H9 (cell line): ENCODE results near the gene HOXC11. TPM values are rescaled to one million over a fixed set of nuclear protein-coding genes. Genes with fewer than 3 reads are reported as not detected.

Experiments
- DNase-seq: peaks from one replicate; pipeline ENCODE4 v3.0.0-alpha.2; 2017
- H2AFZ ChIP-seq: one replicate; pipeline ENCODE4 v1.6.1; 2013; ENCODE audit warnings: mild to moderate bottlenecking, low read length, control low read depth, moderate library complexity
- H2AK5ac ChIP-seq: 2 replicates; pipeline ENCODE4 v1.6.1; 2013; ENCODE audit warnings: low read length, control low read depth, mixed read lengths; ENCODE audit not compliant: insufficient read length
- H2BK120ac ChIP-seq: one replicate; pipeline ENCODE4 v1.6.1; 2013; ENCODE audit warnings: low read depth, mild to moderate bottlenecking, low read length, control low read depth, inconsistent platforms; ENCODE audit not compliant: poor library complexity, severe bottlenecking
- H2BK12ac ChIP-seq: 2 replicates; pipeline ENCODE4 v1.6.1; 2013; ENCODE audit warnings: low read length, control low read depth, mixed read lengths, low read depth; ENCODE audit not compliant: insufficient read length
- H2BK15ac ChIP-seq: 2 replicates; pipeline ENCODE4 v1.6.1; 2013; ENCODE audit warnings: low read depth, low read length, control low read depth
- H2BK20ac ChIP-seq: one replicate; pipeline ENCODE4 v1.6.1; 2013; ENCODE audit warnings: low read depth, mild to moderate bottlenecking, low read length, control low read depth, inconsistent platforms; ENCODE audit not compliant: poor library complexity, severe bottlenecking
- H2BK5ac ChIP-seq: 2 replicates; pipeline ENCODE4 v1.6.1; 2013; ENCODE audit warnings: low read length, control low read depth, mixed read lengths; ENCODE audit not compliant: insufficient read length
- H3K14ac ChIP-seq: 2 replicates; pipeline ENCODE4 v1.6.1; 2013; ENCODE audit warnings: low read length, control low read depth; ENCODE audit not compliant: insufficient read depth
- H3K18ac ChIP-seq: 2 replicates; pipeline ENCODE4 v1.6.1; 2013; ENCODE audit warnings: low read depth, mild to moderate bottlenecking, mixed read lengths, low read length, control low read depth; ENCODE audit not compliant: insufficient read length
- H3K23ac ChIP-seq: 2 replicates; pipeline ENCODE4 v1.6.1; 2013; ENCODE audit warnings: low read length, control low read depth, mixed read lengths, low read depth; ENCODE audit not compliant: insufficient read length
- H3K23me2 ChIP-seq: 2 replicates; pipeline ENCODE4 v1.6.1; 2013; ENCODE audit warnings: low read depth, mild to moderate bottlenecking, mixed read lengths, low read length, control low read depth; ENCODE audit not compliant: insufficient read length, poor library complexity, severe bottlenecking
- H3K27ac ChIP-seq: 2 replicates; pipeline ENCODE4 v1.5.1; 2013; ENCODE audit warnings: low read length, control low read depth, mixed read lengths, low read depth; ENCODE audit not compliant: insufficient read length
- H3K27me3 ChIP-seq: 2 replicates; pipeline ENCODE4 v1.6.1; 2013; ENCODE audit warnings: low read length, control low read depth, inconsistent platforms; ENCODE audit not compliant: insufficient read depth
- H3K4ac ChIP-seq: 2 replicates; pipeline ENCODE4 v1.6.1; 2013; ENCODE audit warnings: low read depth, mild to moderate bottlenecking, control low read depth, inconsistent platforms, low read length, moderate library complexity
- H3K4me1 ChIP-seq: 2 replicates; pipeline ENCODE4 v1.6.1; 2013; ENCODE audit warnings: low read length, control low read depth, inconsistent platforms; ENCODE audit not compliant: insufficient read depth
- H3K4me2 ChIP-seq: 2 replicates; pipeline ENCODE4 v1.6.1; 2013; ENCODE audit warnings: low read length, control low read depth, mixed read lengths; ENCODE audit not compliant: insufficient read length, insufficient read depth
- H3K56ac ChIP-seq: 2 replicates; pipeline ENCODE4 v1.6.1; 2013; ENCODE audit warnings: low read depth, mild to moderate bottlenecking, mixed read lengths, low read length, control low read depth; ENCODE audit not compliant: insufficient read length
- H3K79me1 ChIP-seq: 2 replicates; pipeline ENCODE4 v1.6.1; 2013; ENCODE audit warnings: low read depth, mild to moderate bottlenecking, moderate library complexity, low read length, control low read depth, inconsistent platforms; ENCODE audit not compliant: insufficient read depth, poor library complexity, severe bottlenecking
- H3K79me2 ChIP-seq: 2 replicates; pipeline ENCODE4 v1.6.1; 2013; ENCODE audit warnings: low read length, control low read depth, inconsistent platforms; ENCODE audit not compliant: insufficient read depth
- H3K9ac ChIP-seq: 2 replicates; pipeline ENCODE4 v1.6.1; 2013; ENCODE audit warnings: low read length, control low read depth, mixed read lengths; ENCODE audit not compliant: insufficient read length; ENCODE audit errors: extremely low read depth
- H3K9me3 ChIP-seq: one replicate; pipeline ENCODE4 v1.6.1; 2013; ENCODE audit warnings: low read depth, low read length, inconsistent platforms; ENCODE audit not compliant: control insufficient read depth
- H3T11ph ChIP-seq: one replicate; pipeline ENCODE4 v1.6.1; 2013; ENCODE audit warnings: mild to moderate bottlenecking, low read length, control low read depth, inconsistent platforms
- H4K20me1 ChIP-seq: one replicate; pipeline ENCODE4 v1.6.1; 2013; ENCODE audit not compliant: control insufficient read depth, insufficient read length, insufficient read depth
- H4K5ac ChIP-seq: 2 replicates; pipeline ENCODE4 v1.6.1; 2013; ENCODE audit warnings: low read depth, mild to moderate bottlenecking, mixed read lengths, low read length, control low read depth; ENCODE audit not compliant: insufficient read length
- H4K8ac ChIP-seq: replicated peaks from 2 replicates; pipeline ENCODE4 v1.6.1; 2013; ENCODE audit warnings: low read length, control low read depth, mixed read lengths, low read depth; ENCODE audit not compliant: insufficient read length
- H4K91ac ChIP-seq: 2 replicates; pipeline ENCODE4 v1.6.1; 2013; ENCODE audit warnings: low read depth, mild to moderate bottlenecking, moderate library complexity, mixed read lengths, low read length, control low read depth; ENCODE audit not compliant: insufficient read length
- H3K27ac Mint-ChIP-seq, 3 experiments: 2 replicates in 2 of 3; 3 replicates in 1 of 3; pipeline ENCODE4 v1.8.0; 2020 to 2021; ENCODE audit warnings: mixed read lengths in 3 of 3, mild to moderate bottlenecking in 1 of 3, moderate library complexity in 1 of 3
- H3K27me3 Mint-ChIP-seq: 2 replicates; pipeline ENCODE4 v1.8.0; 2021; ENCODE audit warnings: low read depth, mild to moderate bottlenecking, moderate library complexity, mixed read lengths
- H3K36me3 Mint-ChIP-seq, 3 experiments: 2 replicates in 2 of 3; 3 replicates in 1 of 3; pipeline ENCODE4 v1.8.0; 2020 to 2021; ENCODE audit warnings: low read depth in 3 of 3, mixed read lengths in 3 of 3; ENCODE audit not compliant: insufficient read depth in 1 of 3
- H3K4me1 Mint-ChIP-seq, 2 experiments: 2 replicates each; pipeline ENCODE4 v1.8.0; 2020; ENCODE audit warnings: mixed read lengths in 2 of 2
- H3K4me3 Mint-ChIP-seq, 2 experiments: 2 replicates in 1 of 2; 3 replicates in 1 of 2; pipeline ENCODE4 v1.8.0; 2020 to 2021; ENCODE audit warnings: mild to moderate bottlenecking in 2 of 2, mixed read lengths in 2 of 2, moderate library complexity in 1 of 2
- H3K9me3 Mint-ChIP-seq, 2 experiments: 2 replicates in 1 of 2; 3 replicates in 1 of 2; pipeline ENCODE4 v1.8.0; 2020; ENCODE audit warnings: mild to moderate bottlenecking in 2 of 2, mixed read lengths in 2 of 2, moderate library complexity in 1 of 2
- WGBS: extraction: QIAGEN DNeasy Blood & Tissue Kit; methylation state at CpG from one replicate; pipeline ENCODE4 v1.1.7; 2013; ENCODE audit warnings: missing lambda C conversion rate, low lambda C conversion rate, mixed read lengths; ENCODE audit not compliant: insufficient read length; ENCODE audit errors: extremely low coverage; 5-methylcytosine and 5-hydroxymethylcytosine counted together
- total RNA-seq: library from RNA; stranded (reverse); gene quantifications from 2 replicates; pipeline ENCODE4 v1.2.1, GENCODE V29; 2021
- TF ChIP-seq, protein P1 (sequence below): fragments of 200-600 bp; sonication (generic); conservative IDR thresholded peaks from 3 replicates; pipeline ENCODE4 v1.8.0; 2021; ENCODE audit warnings: antibody characterized with exemption, mild to moderate bottlenecking

HOXC11 gene
- total RNA-seq, 1 experiment from 2014 or later = not detected

DNA sequence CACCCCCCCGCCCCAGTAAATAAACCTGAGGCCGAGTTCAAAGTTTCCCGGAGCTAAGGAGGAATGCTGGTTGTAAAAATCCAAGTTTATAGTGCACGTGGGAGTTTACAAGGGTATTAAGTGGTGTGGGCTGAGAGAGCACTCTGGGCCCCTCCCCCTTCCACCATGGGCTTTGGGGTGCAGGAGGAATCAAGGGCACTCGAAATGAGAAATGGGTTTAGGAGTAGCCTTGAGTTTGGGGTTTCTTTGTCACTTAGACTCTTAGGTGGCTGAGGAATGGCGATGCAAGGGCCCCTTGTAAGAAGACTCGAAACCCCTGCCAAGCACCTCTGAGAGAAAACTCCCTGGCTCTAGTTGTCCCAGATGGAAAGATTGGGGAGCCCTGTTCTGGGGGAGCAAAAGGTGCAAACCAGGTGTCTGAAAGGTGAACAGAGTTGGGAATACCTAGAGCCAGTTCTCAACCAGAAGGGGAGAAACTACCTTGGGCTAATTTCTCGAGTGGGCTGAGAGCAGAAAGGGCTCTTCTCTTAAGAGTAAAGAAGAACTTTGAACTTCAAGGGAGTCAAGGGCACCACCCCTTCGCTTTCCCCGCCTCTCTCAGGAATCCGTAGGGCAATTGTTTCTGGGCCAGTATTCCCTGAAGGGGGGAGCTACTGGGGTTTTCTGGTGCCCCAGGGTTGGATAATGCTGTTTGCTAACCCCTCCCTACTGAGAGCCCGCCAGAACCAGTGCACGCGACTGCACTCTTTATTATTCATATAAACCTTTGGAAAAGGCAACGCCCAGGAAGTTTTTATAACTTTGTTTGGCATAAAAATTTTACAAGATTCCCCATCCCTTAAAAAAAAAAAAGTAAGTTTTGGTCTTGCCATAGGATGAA lies 5.8 kb downstream of the HOXC11 start:
- DNase-seq = no peak
- Histone ChIP-seq H4K91ac (no peak overlapping the region), H3K79me1 (no peaks in the 10 kb centered on the region), H3K14ac (no peak overlapping the region), H3K9me3 (no peaks in the 10 kb centered on the region), H3K23ac (no peak overlapping the region), H2BK20ac (no peak overlapping the region), H4K8ac (no peak overlapping the region), H3K9ac (no peak overlapping the region), H3K4me2 (no peak overlapping the region), H3K4ac (no peak overlapping the region), H2BK15ac (no peak overlapping the region), H3K4me1 (no peaks in the 10 kb centered on the region), H3K56ac (no peak overlapping the region), H2BK120ac (no peak overlapping the region), H3T11ph (no peak overlapping the region), H3K79me2 (no peaks in the 10 kb centered on the region), H2BK12ac (no peak overlapping the region), H3K18ac (no peak overlapping the region), H4K20me1 (no peaks in the 10 kb centered on the region), H2BK5ac (no peak overlapping the region), H3K27me3 (peaks cover 97% of the 10 kb centered on the region), H2AK5ac (no peak overlapping the region), H3K23me2 (no peaks in the 10 kb centered on the region), H3K27ac (no peak overlapping the region), H4K5ac (no peak overlapping the region), H2AFZ (no peak overlapping the region)
- TF ChIP-seq, protein P1, sequence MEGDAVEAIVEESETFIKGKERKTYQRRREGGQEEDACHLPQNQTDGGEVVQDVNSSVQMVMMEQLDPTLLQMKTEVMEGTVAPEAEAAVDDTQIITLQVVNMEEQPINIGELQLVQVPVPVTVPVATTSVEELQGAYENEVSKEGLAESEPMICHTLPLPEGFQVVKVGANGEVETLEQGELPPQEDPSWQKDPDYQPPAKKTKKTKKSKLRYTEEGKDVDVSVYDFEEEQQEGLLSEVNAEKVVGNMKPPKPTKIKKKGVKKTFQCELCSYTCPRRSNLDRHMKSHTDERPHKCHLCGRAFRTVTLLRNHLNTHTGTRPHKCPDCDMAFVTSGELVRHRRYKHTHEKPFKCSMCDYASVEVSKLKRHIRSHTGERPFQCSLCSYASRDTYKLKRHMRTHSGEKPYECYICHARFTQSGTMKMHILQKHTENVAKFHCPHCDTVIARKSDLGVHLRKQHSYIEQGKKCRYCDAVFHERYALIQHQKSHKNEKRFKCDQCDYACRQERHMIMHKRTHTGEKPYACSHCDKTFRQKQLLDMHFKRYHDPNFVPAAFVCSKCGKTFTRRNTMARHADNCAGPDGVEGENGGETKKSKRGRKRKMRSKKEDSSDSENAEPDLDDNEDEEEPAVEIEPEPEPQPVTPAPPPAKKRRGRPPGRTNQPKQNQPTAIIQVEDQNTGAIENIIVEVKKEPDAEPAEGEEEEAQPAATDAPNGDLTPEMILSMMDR = no peak
- H3K27me3 Mint-ChIP-seq = peaks cover 100% of the 10 kb centered on the region
- peaks cover 8 to 18% of the 10 kb centered on the region in 2 experiments for H3K4me1 Mint-ChIP-seq
- H3K36me3 Mint-ChIP-seq = peaks cover 0 to 2% (median 2%) of the 10 kb centered on the region in 3 experiments; a peak in 3 of 7 replicates
- no peak overlapping the region for H3K4me3 Mint-ChIP-seq
- no CpG with 5 or more reads among the region's 15 CpGs for WGBS
- no peak overlapping the region; a peak in 1 of 7 replicates for H3K27ac Mint-ChIP-seq
- peaks cover 12 to 15% of the 10 kb centered on the region in 2 experiments; a peak in 4 of 5 replicates for H3K9me3 Mint-ChIP-seq
